Central memory CD8-positive, alpha-beta T cell (primary cell): ENCODE data around the gene ZNF18.

Experiments
- ATAC-seq: fragments of 150-1000 bp; cut with Tn5 transposase; replicated peaks from 2 replicates; pipeline ENCODE4 v1.10.0; 2022; ENCODE audit warnings: mild to moderate bottlenecking, moderate FRiP score, moderate number of reproducible peaks; ENCODE audit not compliant: poor library complexity, severe bottlenecking; ENCODE audit errors: extremely low read depth
- DNase-seq, 2 donors: peaks; one replicate each; pipeline ENCODE4 v3.0.0; 2021; ENCODE audit warnings: low spot score in 2 of 2
- H3K27ac Mint-ChIP-seq: one replicate; pipeline ENCODE4 v1.8.0; 2022; ENCODE audit warnings: low read depth, mild to moderate bottlenecking, moderate library complexity, mixed read lengths
- H3K27me3 Mint-ChIP-seq: one replicate; pipeline ENCODE4 v1.8.0; 2022; ENCODE audit warnings: mixed read lengths
- H3K36me3 Mint-ChIP-seq: one replicate; pipeline ENCODE4 v1.8.0; 2022; ENCODE audit warnings: mild to moderate bottlenecking, moderate library complexity, mixed read lengths; ENCODE audit not compliant: insufficient read depth
- H3K4me1 Mint-ChIP-seq: one replicate; pipeline ENCODE4 v1.8.0; 2022; ENCODE audit warnings: mixed read lengths
- H3K4me3 Mint-ChIP-seq: one replicate; pipeline ENCODE4 v1.8.0; 2022; ENCODE audit warnings: mild to moderate bottlenecking, moderate library complexity, mixed read lengths
- H3K9me3 Mint-ChIP-seq: one replicate; pipeline ENCODE4 v1.8.0; 2022; ENCODE audit warnings: mixed read lengths

ZNF18 gene

DNA sequence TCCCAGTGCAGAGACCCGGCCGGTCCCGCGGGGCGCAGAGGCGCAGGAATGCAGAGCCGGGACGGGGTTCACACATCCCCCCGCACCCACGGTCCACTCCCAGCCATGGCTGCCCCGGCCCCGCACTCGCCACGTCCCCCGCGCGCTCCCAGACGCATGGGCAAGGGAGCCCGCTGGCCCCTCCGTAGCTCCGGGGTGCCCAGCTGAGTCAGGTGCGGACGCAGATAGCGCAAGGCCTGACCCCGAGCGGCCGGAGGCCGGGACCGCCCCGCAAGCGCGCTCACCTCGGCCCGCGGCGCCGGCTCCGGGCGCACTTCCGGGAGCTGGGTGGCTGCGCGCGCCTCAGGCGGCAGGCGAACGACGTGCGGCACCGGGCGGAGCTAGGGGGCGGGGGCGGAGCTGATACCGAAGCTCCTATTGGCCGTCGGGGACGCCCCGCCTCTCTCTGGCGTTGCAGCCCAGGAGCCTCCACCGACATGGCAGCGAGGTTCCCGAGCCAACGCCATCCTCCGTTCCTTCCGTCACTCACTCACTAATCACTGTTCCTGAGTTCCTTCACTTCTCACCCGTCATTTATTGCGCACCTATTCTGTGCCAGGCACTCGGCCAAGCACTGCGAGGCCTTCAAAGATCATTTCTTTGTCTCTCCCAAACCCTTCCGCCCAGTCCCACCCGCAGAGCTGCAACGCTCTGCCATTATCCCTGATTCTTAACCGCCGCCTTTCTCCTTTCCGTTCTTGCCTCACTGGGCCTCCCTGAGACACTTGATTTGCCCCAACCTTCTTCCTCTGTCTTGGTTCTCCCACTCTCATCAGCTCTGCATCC lies at the start of gene ZNF18:
Gene ZNF18 (minus strand): TSS at position 329 of the 825 bp plus-strand sequence. CDS start 4,646 bp downstream, outside the sequence.
- H3K9me3 Mint-ChIP-seq, result peaks cover 4% of the 10 kb centered on the region

DNA sequence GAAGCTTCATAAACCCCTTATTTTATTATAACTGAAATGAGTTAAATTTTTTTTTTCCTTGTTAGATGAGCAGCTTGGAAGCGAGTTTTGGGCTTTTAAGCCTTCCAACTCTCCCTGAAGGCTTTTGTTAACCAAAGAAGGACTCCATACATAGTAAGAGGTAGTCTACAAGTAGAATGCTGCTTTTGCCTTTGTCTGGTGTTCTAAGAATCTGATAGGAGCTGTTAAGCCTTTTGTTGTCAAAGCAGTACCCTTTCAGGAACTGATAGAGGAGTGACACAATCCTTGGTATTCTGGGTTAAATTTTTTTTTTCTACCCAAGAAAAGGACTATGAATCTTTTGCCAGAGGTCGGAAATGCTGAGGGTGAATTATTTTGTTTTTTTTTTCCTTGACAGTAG lies 49.5 kb upstream of the ZNF18 start:
- DNase-seq, result no peak
- Mint-ChIP-seq H3K4me1 (peaks cover 78% of the 10 kb centered on the region), H3K27ac (no peak overlapping the region), H3K36me3 (peaks cover 5% of the 10 kb centered on the region), H3K27me3 (no peaks in the 10 kb centered on the region), H3K4me3 (no peak overlapping the region), H3K9me3 (no peaks in the 10 kb centered on the region)
- no peak for ATAC-seq

More for the DNA sequence above, at the start of gene ZNF18:
- H3K27ac Mint-ChIP-seq, result peak within 1 kb of the TSS; percentile 93
- H3K27me3 Mint-ChIP-seq, result no peaks in the 10 kb centered on the region
- peaks cover 4% of the 10 kb centered on the region for H3K36me3 Mint-ChIP-seq
- DNase-seq (peak; percentile 90), ATAC-seq (peak; percentile 96)
- peak within 1 kb of the TSS; percentile 86 for H3K4me3 Mint-ChIP-seq
- H3K4me1 Mint-ChIP-seq, result peaks cover 9% of the 10 kb centered on the region

GRCh38 chr17:12043702-12044101 lies 46.4 kb upstream of the ZNF18 start:
- no peak for DNase-seq
- ATAC-seq, result no peak
- Mint-ChIP-seq H3K4me3 (no peak overlapping the region), H3K9me3 (no peaks in the 10 kb centered on the region), H3K36me3 (peaks cover 7% of the 10 kb centered on the region), H3K27ac (no peak overlapping the region), H3K27me3 (no peaks in the 10 kb centered on the region), H3K4me1 (peaks cover 76% of the 10 kb centered on the region)

GRCh38 chr17:12041312-12041711 lies 44.0 kb upstream of the ZNF18 start:
- Mint-ChIP-seq H3K9me3 (no peaks in the 10 kb centered on the region), H3K27me3 (no peaks in the 10 kb centered on the region), H3K4me1 (peaks cover 78% of the 10 kb centered on the region), H3K4me3 (no peak overlapping the region), H3K36me3 (peaks cover 7% of the 10 kb centered on the region), H3K27ac (peak overlapping the region; percentile 32)
- ATAC-seq (no peak), DNase-seq (no peak)

- peaks cover 71% of the 10 kb centered on the region for H3K4me1 Mint-ChIP-seq
- DNase-seq (no peak), ATAC-seq (no peak)
- H3K27ac Mint-ChIP-seq, result no peak overlapping the region
- H3K9me3 Mint-ChIP-seq, result no peaks in the 10 kb centered on the region
- H3K36me3 Mint-ChIP-seq, result peaks cover 7% of the 10 kb centered on the region
- no peaks in the 10 kb centered on the region for H3K27me3 Mint-ChIP-seq
- no peak overlapping the region for H3K4me3 Mint-ChIP-seq
Observed at GRCh38 chr17:12040478-12040877, 43.2 kb upstream of the ZNF18 start.

DNA sequence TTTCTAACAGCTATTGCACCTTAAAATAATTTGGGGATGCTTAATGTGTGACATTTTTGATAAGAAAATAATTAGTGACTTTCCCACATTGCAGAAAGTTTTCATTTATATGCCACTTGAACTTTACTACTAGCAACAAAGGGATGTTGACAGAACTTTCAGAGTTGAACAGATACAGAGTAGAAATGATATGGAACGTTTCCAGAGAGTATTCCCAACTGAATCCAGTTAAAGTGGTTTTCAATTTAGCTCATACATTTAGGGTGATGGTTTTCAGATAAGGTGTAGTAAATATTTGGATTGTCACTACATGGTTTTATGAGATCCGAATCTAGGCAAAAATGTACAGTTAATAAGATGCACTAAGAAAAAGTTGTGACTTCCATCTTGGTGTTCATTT lies 40.7 kb upstream of the ZNF18 start:
- peaks cover 63% of the 10 kb centered on the region for H3K4me1 Mint-ChIP-seq
- no peaks in the 10 kb centered on the region for H3K9me3 Mint-ChIP-seq
- no peak overlapping the region for H3K27ac Mint-ChIP-seq
- ATAC-seq (no peak), DNase-seq (no peak)
- H3K4me3 Mint-ChIP-seq, result no peak overlapping the region
- H3K36me3 Mint-ChIP-seq, result peaks cover 7% of the 10 kb centered on the region
- no peaks in the 10 kb centered on the region for H3K27me3 Mint-ChIP-seq

DNA sequence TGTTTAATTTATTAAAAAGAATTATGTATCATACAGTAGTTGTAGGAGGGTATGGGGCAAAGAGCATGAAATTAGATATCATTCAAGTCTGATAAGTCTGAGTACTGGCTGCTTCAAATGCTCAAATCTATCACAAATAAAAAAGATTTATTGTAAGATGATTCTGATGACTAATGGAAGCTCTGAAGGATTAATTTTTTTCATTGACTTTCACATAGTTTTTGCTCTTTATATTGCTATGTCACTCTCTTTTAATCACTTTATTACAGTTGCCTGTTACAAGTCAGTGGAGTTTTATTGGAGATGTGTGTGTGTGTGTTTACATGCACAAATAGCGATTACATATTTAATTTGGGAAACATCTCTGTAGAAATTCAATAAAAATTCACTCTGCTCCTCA lies 38.4 kb upstream of the ZNF18 start:
- ATAC-seq (no peak), DNase-seq (no peak)
- no peaks in the 10 kb centered on the region for H3K9me3 Mint-ChIP-seq
- peaks cover 62% of the 10 kb centered on the region for H3K4me1 Mint-ChIP-seq
- peaks cover 8% of the 10 kb centered on the region for H3K36me3 Mint-ChIP-seq
- no peak overlapping the region for H3K4me3 Mint-ChIP-seq
- H3K27ac Mint-ChIP-seq, result no peak overlapping the region
- H3K27me3 Mint-ChIP-seq, result no peaks in the 10 kb centered on the region

DNA sequence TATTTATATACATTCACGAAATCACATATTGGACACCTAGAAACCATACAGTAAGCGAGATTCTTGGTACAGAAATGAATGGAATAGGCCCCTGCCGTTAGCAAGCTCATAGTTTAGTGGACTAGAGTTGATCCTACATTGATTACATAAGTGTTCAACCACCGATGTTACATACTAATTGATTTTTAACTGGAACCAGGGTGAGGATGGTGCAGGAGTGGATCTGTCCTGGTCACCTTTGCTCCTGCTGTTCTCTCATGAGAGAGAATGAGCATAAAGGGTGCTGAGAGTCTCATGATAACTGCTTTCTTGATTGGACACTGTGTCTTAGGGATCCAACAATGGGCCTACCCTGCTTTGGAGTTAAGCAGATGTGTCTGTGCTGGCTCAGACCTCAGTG lies 37.3 kb upstream of the ZNF18 start:
- Mint-ChIP-seq H3K27me3 (no peaks in the 10 kb centered on the region), H3K4me1 (peaks cover 58% of the 10 kb centered on the region), H3K27ac (no peak overlapping the region), H3K9me3 (no peaks in the 10 kb centered on the region), H3K36me3 (peaks cover 4% of the 10 kb centered on the region), H3K4me3 (no peak overlapping the region)
- ATAC-seq (no peak), DNase-seq (no peak)

DNA sequence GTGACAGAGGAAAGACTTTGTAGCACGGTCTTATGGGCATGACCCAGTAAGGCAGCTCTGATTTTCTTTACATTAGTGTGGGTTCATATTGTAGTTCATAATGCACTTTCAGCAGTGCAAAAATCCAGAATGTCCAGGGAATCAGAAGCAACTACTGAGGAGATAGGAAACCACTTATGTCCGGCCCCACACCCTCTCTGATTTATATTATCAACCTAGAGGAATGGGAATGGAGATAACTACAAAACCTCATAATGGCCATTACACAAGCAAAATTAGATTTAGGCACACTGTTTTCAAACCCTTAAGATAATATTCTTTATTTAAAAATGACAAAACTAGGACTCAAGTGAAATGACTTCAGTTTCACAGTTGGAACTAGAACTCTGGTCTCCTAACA lies 31.3 kb upstream of the ZNF18 start:
- Mint-ChIP-seq H3K27me3 (no peaks in the 10 kb centered on the region), H3K4me3 (no peak overlapping the region)

DNA sequence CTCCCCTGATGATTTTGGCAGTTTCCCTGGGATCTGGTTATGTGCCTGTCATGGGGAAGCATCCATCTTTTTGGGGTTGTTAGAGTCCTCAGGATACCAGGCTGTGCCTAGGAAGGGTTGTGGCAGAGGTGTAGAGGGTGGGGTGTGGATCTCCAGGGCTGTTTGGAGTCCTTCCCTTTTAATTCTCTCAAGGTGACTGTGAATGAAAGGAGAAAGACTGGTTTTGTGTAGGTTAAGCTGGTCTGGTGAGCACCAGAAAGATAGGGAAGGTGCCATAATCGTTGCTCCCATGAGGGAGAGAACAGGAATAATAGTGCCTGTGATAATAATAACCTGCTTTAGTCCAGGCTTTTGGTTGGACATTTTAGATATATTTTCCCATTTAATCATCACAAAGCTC lies 30.4 kb upstream of the ZNF18 start:
- H3K4me1 Mint-ChIP-seq, result peaks cover 76% of the 10 kb centered on the region
- ATAC-seq, result no peak

More for the DNA sequence above, 31.3 kb upstream of the ZNF18 start:
- ATAC-seq (no peak), DNase-seq (no peak)
- Mint-ChIP-seq H3K4me1 (peaks cover 67% of the 10 kb centered on the region), H3K9me3 (no peaks in the 10 kb centered on the region), H3K36me3 (peaks cover 10% of the 10 kb centered on the region), H3K27ac (no peak overlapping the region)

DNA sequence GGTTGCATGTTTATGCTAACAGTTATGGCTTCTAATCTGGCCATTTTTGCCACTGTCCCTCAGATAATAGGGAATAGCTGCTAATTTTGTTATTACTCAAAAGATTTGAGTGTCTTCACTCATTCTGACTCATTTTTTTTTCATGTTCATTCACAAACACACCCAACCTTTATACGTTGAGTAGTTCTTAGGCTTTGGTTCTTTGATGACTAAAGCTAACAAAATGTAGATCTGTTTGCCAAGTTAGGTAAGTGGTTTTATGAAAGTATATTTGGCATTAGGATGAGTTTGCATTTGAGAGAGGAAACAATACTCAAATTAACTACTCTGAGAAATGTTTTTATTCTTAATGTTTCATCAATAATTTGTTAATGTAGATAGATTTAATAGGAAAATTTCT lies 27.1 kb upstream of the ZNF18 start:
- Mint-ChIP-seq H3K4me1 (peaks cover 70% of the 10 kb centered on the region), H3K4me3 (no peak overlapping the region), H3K9me3 (no peaks in the 10 kb centered on the region), H3K27me3 (no peaks in the 10 kb centered on the region), H3K27ac (no peak overlapping the region), H3K36me3 (peaks cover 7% of the 10 kb centered on the region)
- ATAC-seq (no peak), DNase-seq (no peak)

More for the DNA sequence above, 30.4 kb upstream of the ZNF18 start:
- DNase-seq, result no peak
- Mint-ChIP-seq H3K4me3 (no peak overlapping the region), H3K9me3 (no peaks in the 10 kb centered on the region), H3K36me3 (peaks cover 10% of the 10 kb centered on the region), H3K27me3 (no peaks in the 10 kb centered on the region), H3K27ac (no peak overlapping the region)

DNA sequence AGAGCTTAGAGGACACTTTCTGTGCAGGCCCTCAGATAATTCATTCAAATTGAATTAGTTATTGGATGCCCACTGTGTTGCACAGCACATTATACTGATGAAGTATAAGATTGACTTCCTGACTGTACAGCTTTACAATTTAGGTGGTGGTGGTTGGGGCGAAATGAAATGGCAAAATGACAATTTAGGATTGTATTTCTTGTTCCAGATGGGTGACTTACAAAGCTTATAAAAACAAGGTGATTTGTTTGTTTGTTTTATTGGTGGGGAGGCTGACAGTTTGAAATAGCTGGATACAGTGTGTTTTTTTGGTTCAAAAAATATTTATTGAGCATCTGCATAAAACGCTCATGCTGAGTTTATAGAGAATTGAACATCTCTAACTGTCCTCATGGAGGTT lies 25.0 kb upstream of the ZNF18 start:
- DNase-seq, result no peak
- no peaks in the 10 kb centered on the region for H3K9me3 Mint-ChIP-seq
- H3K4me3 Mint-ChIP-seq, result peak overlapping the region; percentile 70
- ATAC-seq, result no peak
- no peaks in the 10 kb centered on the region for H3K27me3 Mint-ChIP-seq
- H3K27ac Mint-ChIP-seq, result no peak overlapping the region
- peaks cover 50% of the 10 kb centered on the region for H3K4me1 Mint-ChIP-seq
- peaks cover 3% of the 10 kb centered on the region for H3K36me3 Mint-ChIP-seq

GRCh38 chr17:12021623-12022140 lies 24.4 kb upstream of the ZNF18 start:
- H3K27ac Mint-ChIP-seq, result no peak overlapping the region
- H3K9me3 Mint-ChIP-seq, result no peaks in the 10 kb centered on the region
- peaks cover 44% of the 10 kb centered on the region for H3K4me1 Mint-ChIP-seq
- H3K36me3 Mint-ChIP-seq, result no peaks in the 10 kb centered on the region
- DNase-seq, result no peak
- no peaks in the 10 kb centered on the region for H3K27me3 Mint-ChIP-seq
- H3K4me3 Mint-ChIP-seq, result peak overlapping the region; percentile 70
- no peak for ATAC-seq
